Motor neuron (in vitro differentiated cells): ENCODE measurements around the gene EYA3. TPM values are rescaled to one million over a fixed set of nuclear protein-coding genes. Genes with fewer than 3 reads are reported as not detected.
A peak's percentile ranks its signal among the peaks of the same experiment; 100 is the strongest.

Source experiments
- ATAC-seq, 8 experiments: fragments of 200-7000 bp; cut with Tn5 transposase; replicated peaks in 6 of 8; 2 replicates each; pipeline ENCODE4 v1.8.0; 2021; ENCODE audit warnings: mild to moderate bottlenecking in 8 of 8, moderate library complexity in 8 of 8
- H3K27ac ChIP-seq, 2 donors: fragments of 250-450 bp; sonication (Bioruptor Pico); 2 replicates each; pipeline ENCODE4 v1.9.0; 2021; ENCODE audit warnings: antibody characterized with exemption in 2 of 2, mild to moderate bottlenecking in 2 of 2, moderate library complexity in 1 of 2
- H3K4me1 ChIP-seq, 2 donors: fragments of 250-450 bp; sonication (Bioruptor Pico); replicated peaks in 1 of 2; 2 replicates each; pipeline ENCODE4 v1.6.1; 2021; ENCODE audit warnings: antibody characterized with exemption in 2 of 2, mild to moderate bottlenecking in 2 of 2, moderate library complexity in 1 of 2
- H3K4me3 ChIP-seq, 5 donors: fragments of 250-450 bp; sonication (Bioruptor Pico); 2 replicates each; pipeline ENCODE4 v1.9.0; 2021; ENCODE audit warnings: antibody characterized with exemption in 5 of 5, mild to moderate bottlenecking in 5 of 5, moderate library complexity in 4 of 5
- WGBS, 10 experiments: fragments of 450-650 bp; shearing (Covaris generic); methylation state at CpG; one replicate each; pipeline ENCODE4 v1.0.0; 2022; 5-methylcytosine and 5-hydroxymethylcytosine counted together
- in situ Hi-C, 9 experiments: fragments of 400-800 bp; cut with MboI; loops; one replicate each; pipeline ENCODE4 v1.15.0; 2021; ENCODE audit warnings: low sequenced_read_pairs in 9 of 9, low pct_unique_long_range_greater_than_20kb in 2 of 9; ENCODE audit not compliant: unreplicated experiment in 9 of 9
- total RNA-seq, 8 experiments: library from RNA; unstranded; fragments of 300-600 nt; gene quantifications; 2 replicates each; pipeline versions ENCODE4 v1.2.3 to v1.2.4, GENCODE V29; 2022

EYA3 gene
- total RNA-seq, 8 experiments from 2014 or later = 11.2 to 30.3 (median 19.6) TPM

DNA sequence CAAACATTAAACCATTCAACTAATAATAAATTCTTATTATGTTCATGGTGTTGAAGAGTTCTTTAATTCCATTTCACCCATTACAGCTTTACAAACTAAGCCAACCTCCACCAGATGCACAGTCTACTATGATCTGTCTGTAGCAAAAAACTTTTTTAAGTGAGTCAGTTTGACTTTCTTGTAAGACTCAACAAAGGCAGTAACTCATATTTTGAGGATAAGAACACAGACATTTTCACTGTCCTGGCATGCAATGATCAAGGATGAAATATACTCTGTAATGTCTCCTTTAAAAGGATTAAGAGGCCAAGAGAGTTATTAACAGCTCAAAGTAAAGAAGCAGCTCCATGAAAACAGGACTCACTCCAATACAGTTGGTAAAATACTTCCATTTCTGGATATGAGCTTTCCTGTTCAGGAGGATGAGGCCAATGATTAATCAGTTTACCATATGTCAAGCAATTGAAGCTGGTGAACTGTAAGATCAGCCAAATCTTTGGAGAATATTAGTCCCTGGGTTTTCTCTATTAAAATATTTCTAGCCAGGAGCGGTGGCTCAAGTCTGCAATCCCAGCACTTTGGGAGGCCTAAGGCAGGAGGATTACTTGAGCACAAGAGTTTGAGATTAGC lies 108.1 kb downstream of the EYA3 start:
- in situ Hi-C loops = no loop called here
- 0 to 100% (median 100%) methylated on average over 1 of the region's 1 CpG; no CpG with 5 or more reads in 5 of the 10 experiments for WGBS, 10 experiments
- Histone ChIP-seq H3K4me1 (no peaks in the 10 kb centered on the region), H3K27ac (no peak overlapping the region), H3K4me3 (no peak overlapping the region)
- ATAC-seq = no peak

DNA sequence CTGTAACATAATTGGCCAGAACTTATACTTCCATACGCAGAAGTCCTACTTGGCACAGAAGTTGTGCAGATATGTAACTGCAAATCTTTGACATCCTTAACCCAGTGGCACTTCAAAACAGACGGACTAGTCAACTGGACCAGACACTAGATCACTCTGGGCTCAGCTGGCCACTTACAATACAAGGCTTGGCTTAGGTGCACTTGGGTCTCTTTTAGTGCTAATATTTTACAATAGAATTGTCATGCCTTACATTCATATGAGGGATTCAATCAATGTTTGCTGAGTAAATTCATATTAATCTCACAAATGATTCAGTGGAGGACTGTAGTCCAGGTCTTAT lies 108.6 kb downstream of the EYA3 start:
- in situ Hi-C loops = loop anchor here in 1 of 9 experiments (10.0 kb wide), 1 partner anchor 115 kb away; no protein-coding TSS in a partner anchor
- no peak for ATAC-seq
- Histone ChIP-seq H3K27ac (no peak overlapping the region), H3K4me3 (no peak overlapping the region), H3K4me1 (no peaks in the 10 kb centered on the region)
- 0 to 100% (median 91%) methylated on average over 1 to 2 of the region's 2 CpGs; no CpG with 5 or more reads in 2 of the 10 experiments for WGBS, 10 experiments

DNA sequence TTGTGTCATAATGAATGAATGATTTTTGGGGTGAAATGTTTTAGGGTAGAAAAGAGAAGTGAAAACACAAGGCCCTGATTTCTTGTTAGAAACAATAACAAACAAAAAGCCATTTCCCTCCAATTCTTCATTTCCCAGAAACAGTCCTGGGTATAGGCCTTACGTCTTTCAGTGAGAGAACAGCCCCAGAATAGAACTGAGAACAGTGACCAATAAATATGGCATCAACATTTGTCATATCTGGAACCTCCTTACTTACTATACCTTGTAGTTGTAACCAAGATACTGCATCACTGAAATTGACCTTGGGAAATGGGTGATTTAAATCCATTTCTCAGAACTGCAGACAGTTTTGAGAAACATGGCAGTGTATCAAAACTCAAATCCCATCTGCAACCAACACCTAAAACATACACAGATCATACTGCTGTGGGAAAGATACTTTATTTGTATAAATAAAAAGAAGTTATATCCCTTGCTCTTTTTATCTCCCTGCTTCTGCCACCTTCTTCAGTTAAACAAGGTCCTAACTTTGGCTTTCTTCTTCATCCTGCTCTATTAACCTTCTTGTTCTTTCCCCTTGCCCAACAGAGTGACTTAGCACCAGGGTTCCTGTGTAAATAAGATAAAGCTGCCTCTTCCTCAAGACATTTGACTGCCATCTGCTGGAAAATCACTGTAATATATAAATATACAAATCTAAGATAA lies 109.1 kb downstream of the EYA3 start:
- WGBS, 10 experiments = 13 to 100% (median 100%) methylated on average over 1 of the region's 1 CpG; no CpG with 5 or more reads in 2 of the 10 experiments
- Histone ChIP-seq H3K4me1 (no peaks in the 10 kb centered on the region), H3K27ac (no peak overlapping the region), H3K4me3 (no peak overlapping the region)
- in situ Hi-C loops = loop anchor here in 1 of 9 experiments (10.0 kb wide), 1 partner anchor 115 kb away; no protein-coding TSS in a partner anchor
- ATAC-seq = peak in 4 of 8 experiments; percentile 37 to 82 (median 72)

DNA sequence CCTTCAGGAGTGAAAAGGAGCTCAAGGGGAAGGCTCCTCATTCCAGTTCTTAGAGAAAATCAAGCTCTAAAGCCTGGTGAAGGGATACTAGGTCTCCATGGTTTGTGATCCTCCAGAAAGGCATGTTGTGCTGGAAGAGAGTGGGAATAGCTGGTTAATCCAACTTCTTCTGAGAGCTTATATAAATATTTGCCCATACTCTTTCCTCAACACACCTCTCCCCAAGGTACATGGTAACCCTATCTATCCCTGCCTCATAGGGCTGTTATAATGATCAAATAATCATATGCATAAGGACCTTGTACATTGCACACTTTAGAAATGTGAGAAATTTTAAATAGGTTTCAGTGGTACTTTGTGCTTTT lies 114.0 kb downstream of the EYA3 start:
- ATAC-seq = peak in 1 of 8 experiments; percentile 73
- no peak overlapping the region for H3K27ac ChIP-seq
- H3K4me1 ChIP-seq = peaks cover 0 to 8% of the 10 kb centered on the region in 2 donors
- no peak overlapping the region for H3K4me3 ChIP-seq
- in situ Hi-C loops = loop anchor here in 2 of 9 experiments (10.0 to 25.0 kb wide), 2 partner anchors 110 to 112 kb away; partner anchors contain the start of gene THEMIS2 (in 1 of the 2)

DNA sequence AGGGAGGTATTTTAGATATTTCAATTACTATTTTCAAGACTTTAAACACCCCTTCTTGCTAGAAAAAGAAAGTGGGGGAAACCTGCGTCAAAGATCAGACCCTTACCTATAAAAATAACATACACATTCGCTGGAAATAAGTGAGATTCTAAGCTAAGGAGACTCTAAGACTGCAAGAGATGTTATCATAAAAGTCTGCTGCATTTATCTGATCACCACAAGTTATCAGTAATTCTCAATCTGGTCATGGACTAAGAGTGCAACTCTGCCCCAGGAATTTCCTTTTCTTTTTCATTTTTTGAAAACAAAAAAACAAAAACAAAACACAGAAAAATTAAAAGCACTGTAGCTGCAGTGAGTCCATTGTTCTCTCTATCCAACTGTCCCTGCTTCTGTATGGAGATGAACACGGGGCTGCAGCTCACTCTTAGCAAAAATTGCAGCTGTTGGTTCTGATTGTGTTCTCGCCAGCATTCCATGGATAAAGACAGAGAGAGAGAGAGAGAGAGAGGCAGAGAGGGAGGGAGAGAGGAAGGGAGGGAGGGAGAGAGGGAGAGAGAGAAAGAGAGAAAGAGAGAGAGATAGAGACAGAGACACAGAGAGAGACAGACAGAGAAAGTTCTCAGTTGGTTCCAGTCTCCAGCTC lies 114.5 kb downstream of the EYA3 start:
- WGBS, 10 experiments = 76 to 100% (median 88%) methylated on average over 2 to 4 of the region's 4 CpGs; no CpG with 5 or more reads in 1 of the 10 experiments
- Histone ChIP-seq H3K4me3 (no peak overlapping the region), H3K4me1 (peaks cover 0 to 8% of the 10 kb centered on the region in 2 donors), H3K27ac (no peak overlapping the region)
- in situ Hi-C loops = loop anchor here in 2 of 9 experiments (10.0 to 25.0 kb wide), 2 partner anchors 109 to 112 kb away; partner anchors contain the start of gene THEMIS2 (in 1 of the 2)
- peak in 1 of 8 experiments; percentile 29 for ATAC-seq

DNA sequence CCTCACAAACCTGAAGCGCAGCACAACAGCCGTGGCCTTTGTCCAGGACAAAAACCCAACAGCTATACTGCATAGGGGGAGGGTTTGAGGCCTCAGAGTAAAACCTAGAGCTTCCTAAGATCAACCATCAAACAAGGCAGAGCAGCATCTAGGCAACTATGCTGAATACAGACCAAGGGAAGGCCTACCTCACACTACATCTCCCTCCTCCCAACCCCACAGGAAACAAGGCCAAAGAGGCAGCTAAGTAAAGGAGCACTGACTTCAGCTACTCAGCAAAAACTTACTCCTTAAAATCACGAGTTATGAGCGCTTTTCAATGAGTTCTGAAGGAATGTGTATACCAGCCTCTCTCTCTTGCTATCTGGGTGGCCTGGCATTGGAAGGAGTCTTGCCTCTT lies 116.3 kb downstream of the EYA3 start:
- H3K4me3 ChIP-seq = no peak overlapping the region
- in situ Hi-C loops = loop anchor here in 2 of 9 experiments (10.0 to 25.0 kb wide), 2 partner anchors 107 to 110 kb away; partner anchors contain the start of gene THEMIS2 (in 1 of the 2)
- H3K27ac ChIP-seq = no peak overlapping the region
- peaks cover 0 to 8% of the 10 kb centered on the region in 2 donors for H3K4me1 ChIP-seq
- ATAC-seq = peak in 1 of 8 experiments; percentile 15
- WGBS, 10 experiments = 67 to 100% (median 91%) methylated on average over 1 to 4 of the region's 4 CpGs; no CpG with 5 or more reads in 2 of the 10 experiments

DNA sequence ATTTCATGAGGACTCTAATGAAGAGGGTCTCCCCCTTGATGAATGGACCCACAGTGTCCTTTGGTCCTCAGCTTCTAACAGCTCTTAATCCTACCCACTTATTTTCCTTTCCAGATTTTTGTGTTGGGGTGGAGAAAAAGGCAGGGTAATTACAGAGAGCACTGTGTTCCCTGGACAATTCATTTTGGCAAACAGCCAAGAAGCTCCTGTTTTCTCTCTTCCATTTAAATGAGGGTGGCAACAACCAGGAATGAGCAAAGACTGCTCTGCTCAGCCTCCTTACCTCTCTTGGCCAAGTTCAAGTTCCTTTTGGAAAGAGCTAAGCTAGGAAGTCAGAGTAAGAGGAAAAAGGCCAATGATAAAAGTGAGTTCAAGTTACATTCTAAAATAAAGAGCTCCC lies 116.7 kb downstream of the EYA3 start:
- peaks cover 0 to 8% of the 10 kb centered on the region in 2 donors for H3K4me1 ChIP-seq
- ATAC-seq = peak in 7 of 8 experiments; percentile 23 to 64 (median 41)

DNA sequence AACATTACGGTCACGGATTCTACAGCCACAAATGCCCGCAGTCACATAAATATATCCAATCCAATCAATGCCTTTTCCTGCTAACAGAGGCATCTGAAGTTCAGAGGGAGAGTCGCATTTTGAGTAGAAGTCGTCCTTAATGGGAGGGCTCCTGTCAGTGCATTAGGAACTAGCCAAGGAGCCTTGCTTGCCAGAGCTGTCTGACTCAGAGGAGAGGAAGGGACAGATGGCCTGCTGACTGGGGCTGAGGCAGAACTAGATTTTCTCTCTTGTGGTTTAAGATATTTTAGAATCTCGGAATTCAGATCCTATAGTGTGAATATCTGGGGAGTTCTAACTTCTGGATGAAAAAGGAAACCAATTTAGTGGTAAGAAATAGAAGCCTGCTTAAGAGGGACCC lies 118.0 kb downstream of the EYA3 start:
- ATAC-seq = peak in 2 of 8 experiments; percentile 72 to 87
- Histone ChIP-seq H3K4me3 (no peak overlapping the region), H3K27ac (no peak overlapping the region), H3K4me1 (peaks cover 0 to 8% of the 10 kb centered on the region in 2 donors)
- in situ Hi-C loops = loop anchor here in 2 of 9 experiments (10.0 to 25.0 kb wide), 2 partner anchors 106 to 108 kb away; partner anchors contain the start of gene THEMIS2 (in 1 of the 2)
- WGBS, 10 experiments = 0 to 100% (median 83%) methylated on average over 1 to 6 of the region's 6 CpGs; no CpG with 5 or more reads in 1 of the 10 experiments

More for the DNA sequence above, 116.7 kb downstream of the EYA3 start:
- H3K27ac ChIP-seq = no peak overlapping the region
- no peak overlapping the region for H3K4me3 ChIP-seq
- in situ Hi-C loops = loop anchor here in 2 of 9 experiments (10.0 to 25.0 kb wide), 2 partner anchors 107 to 109 kb away; partner anchors contain the start of gene THEMIS2 (in 1 of the 2)

DNA sequence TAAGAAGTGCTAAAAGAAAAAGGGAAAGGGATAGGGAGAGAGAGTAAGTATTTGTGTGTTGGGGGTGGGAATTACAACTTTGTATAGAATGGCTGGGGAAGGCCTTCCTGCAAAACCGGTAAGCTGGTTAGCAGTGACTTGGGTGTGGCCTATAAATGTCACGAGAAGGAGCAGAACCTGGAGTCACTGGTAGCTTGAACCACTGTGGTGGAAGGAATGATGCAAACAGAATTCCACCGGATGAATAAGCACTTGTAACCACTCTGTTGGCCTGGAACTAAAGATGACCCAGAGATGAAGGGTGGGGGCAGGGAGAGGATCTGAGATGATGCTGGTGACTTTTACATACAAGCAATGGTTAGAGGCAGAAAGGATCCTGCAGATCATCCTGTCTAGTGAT lies 119.7 kb downstream of the EYA3 start:
- peak in 2 of 8 experiments; percentile 67 to 71 for ATAC-seq
- in situ Hi-C loops = loop anchor here in 1 of 9 experiments (25.0 kb wide), 1 partner anchor 106 kb away; the partner anchor contains the start of gene THEMIS2
- H3K4me3 ChIP-seq = no peak overlapping the region
- 0 to 100% (median 76%) methylated on average over 1 to 3 of the region's 3 CpGs; no CpG with 5 or more reads in 2 of the 10 experiments for WGBS, 10 experiments
- H3K27ac ChIP-seq = no peak overlapping the region
- H3K4me1 ChIP-seq = peaks cover 0 to 8% of the 10 kb centered on the region in 2 donors

DNA sequence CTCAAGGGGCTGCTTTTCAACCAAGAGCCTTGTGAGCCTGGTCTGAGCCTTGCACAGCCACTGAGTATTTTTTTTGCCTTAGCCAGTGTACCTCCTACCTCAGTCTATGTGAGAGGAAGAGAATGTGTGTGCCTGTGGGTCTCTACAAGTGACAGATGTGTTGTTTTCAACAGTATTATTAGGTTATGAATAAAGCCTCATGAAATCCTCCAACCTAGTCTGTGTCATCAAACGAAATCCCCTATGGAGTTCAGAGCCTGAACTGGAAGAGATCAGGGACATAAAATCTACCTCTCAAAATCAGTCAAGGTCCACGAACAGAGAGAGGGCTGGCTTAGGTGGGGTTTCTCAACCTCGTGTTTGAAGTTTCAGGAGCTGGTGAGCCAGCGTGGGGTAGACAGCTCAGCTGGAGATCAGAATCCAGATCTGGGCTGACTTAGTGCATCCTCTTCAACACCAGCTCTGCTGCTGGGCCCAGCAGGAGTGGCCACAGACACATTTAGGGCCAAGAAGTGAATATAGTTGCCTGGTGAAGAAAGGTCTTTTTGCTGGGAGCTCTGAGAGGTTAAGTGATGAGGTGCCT lies 120.4 kb downstream of the EYA3 start:
- in situ Hi-C loops = loop anchor here in 1 of 9 experiments (25.0 kb wide), 1 partner anchor 106 kb away; the partner anchor contains the start of gene THEMIS2
- H3K4me3 ChIP-seq = no peak overlapping the region
- ATAC-seq = no peak
- 49 to 96% (median 84%) methylated on average over 3 to 4 of the region's 4 CpGs; no CpG with 5 or more reads in 4 of the 10 experiments for WGBS, 10 experiments
- H3K4me1 ChIP-seq = peaks cover 0 to 8% of the 10 kb centered on the region in 2 donors
- no peak overlapping the region for H3K27ac ChIP-seq

DNA sequence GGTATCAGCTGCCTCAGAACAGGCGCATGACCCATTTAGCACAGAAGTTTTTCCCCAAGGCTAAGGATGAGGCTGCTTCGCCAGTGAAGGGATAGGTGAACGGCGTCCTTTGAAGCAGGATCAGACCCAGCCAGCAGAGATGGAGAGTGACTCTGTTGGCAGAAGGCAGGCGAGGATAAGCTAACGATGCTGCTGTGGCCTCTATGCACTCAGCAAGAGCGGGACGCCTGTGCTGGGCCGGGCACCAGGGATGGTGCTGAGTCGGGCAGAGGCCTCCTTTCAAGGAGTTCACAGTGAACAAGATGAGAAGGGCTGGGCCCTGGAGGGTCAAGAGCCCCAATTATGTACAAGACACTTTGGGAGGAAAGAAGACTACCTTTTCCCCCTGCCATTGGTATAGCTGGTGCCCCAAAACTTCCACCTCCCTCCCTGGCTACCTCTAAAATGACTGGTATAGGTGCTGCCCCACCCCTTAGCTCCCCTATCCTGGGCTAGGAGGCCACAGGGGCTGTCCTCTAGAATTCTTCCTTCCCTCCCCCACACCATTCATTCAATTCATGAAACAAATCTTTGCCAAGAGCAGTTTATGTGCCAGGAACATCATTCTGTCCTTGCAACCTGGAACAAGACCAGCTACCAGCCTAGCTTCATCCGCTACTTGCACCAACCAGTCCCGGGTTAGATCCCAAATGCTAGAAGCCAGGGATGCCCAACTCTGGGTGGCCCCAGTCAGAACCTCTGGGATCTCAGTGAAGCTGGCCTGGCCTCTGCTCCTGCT lies 121.1 kb downstream of the EYA3 start:
- no peak overlapping the region for H3K27ac ChIP-seq
- in situ Hi-C loops = loop anchor here in 1 of 9 experiments (25.0 kb wide), 1 partner anchor 105 kb away; the partner anchor contains the start of gene THEMIS2
- 60 to 100% (median 95%) methylated on average over 1 to 11 of the region's 12 CpGs; no CpG with 5 or more reads in 3 of the 10 experiments for WGBS, 10 experiments
- no peak overlapping the region for H3K4me3 ChIP-seq
- H3K4me1 ChIP-seq = peaks cover 0 to 8% of the 10 kb centered on the region in 2 donors
- ATAC-seq = no peak
